Measurements from ENCODE around the gene CRACDL. TPM values are rescaled to one million over a fixed set of nuclear protein-coding genes. Genes with fewer than 3 reads are reported as not detected.

CRACDL gene
- total RNA-seq, 2 experiments from 2014 or later: 0.36 to 1.5 TPM

- Histone ChIP-seq H3K27me3 (ENCODE audit: control insufficient read depth in 1 of 2, insufficient read depth in 2 of 2, low read length in 2 of 2) (peaks cover 0 to 4% of the 10 kb centered on the region in 2 experiments), H3K4me3 (ENCODE audit: low read length) (no peak overlapping the region), H3K4me1 (ENCODE audit: insufficient read depth, low read length) (no peaks in the 10 kb centered on the region), H3K27ac (ENCODE audit: low read depth in 1 of 2, low read length in 2 of 2) (no peak overlapping the region), H3K9me3 (ENCODE audit: control insufficient read depth in 1 of 2, insufficient read depth in 1 of 2, low read length in 2 of 2) (no peaks in the 10 kb centered on the region), H3K36me3 (ENCODE audit: insufficient read depth, low read length) (no peaks in the 10 kb centered on the region)
- ChIA-PET CTCF (no interaction called here), POLR2A (interaction anchor here (0.6 kb wide), 1 partner anchor 252 kb away, joined by 4 read pairs; no protein-coding TSS in a partner anchor)
- intact Hi-C loops (cut with DNase I, micrococcal nuclease): no loop called here
- no peak for TF ChIP-seq CTCF (IDR thresholded peaks at IDR 0.05)
- DNase-seq (no peak), ATAC-seq (ENCODE audit: poor library complexity) (no peak)
- Mint-ChIP-seq H3K4me3 (no peak overlapping the region), H3K36me3 (ENCODE audit: low read depth) (no peaks in the 10 kb centered on the region), H3K9me3 (no peaks in the 10 kb centered on the region), H3K4me1 (ENCODE audit: low read depth) (no peaks in the 10 kb centered on the region), H3K27ac (no peak overlapping the region), H3K27me3 (peaks cover 4% of the 10 kb centered on the region)
Measured at GRCh38 chr2:98924038-98924830, 11.8 kb downstream of the CRACDL start.

- ChIA-PET CTCF (no interaction called here), POLR2A (no interaction called here)
- DNase-seq (no peak), ATAC-seq (ENCODE audit: poor library complexity) (no peak)
- Histone ChIP-seq H3K27ac (ENCODE audit: low read depth in 1 of 2, low read length in 2 of 2) (no peak overlapping the region), H3K36me3 (ENCODE audit: insufficient read depth, low read length) (no peaks in the 10 kb centered on the region), H3K4me3 (ENCODE audit: low read length) (no peak overlapping the region), H3K9me3 (ENCODE audit: control insufficient read depth in 1 of 2, insufficient read depth in 1 of 2, low read length in 2 of 2) (no peaks in the 10 kb centered on the region), H3K27me3 (ENCODE audit: control insufficient read depth in 1 of 2, insufficient read depth in 2 of 2, low read length in 2 of 2) (peaks cover 0 to 4% of the 10 kb centered on the region in 2 experiments), H3K4me1 (ENCODE audit: insufficient read depth, low read length) (no peaks in the 10 kb centered on the region)
- TF ChIP-seq CTCF (IDR thresholded peaks at IDR 0.05): no peak
- Mint-ChIP-seq H3K4me1 (ENCODE audit: low read depth) (no peaks in the 10 kb centered on the region), H3K36me3 (ENCODE audit: low read depth) (no peaks in the 10 kb centered on the region), H3K4me3 (no peak overlapping the region), H3K27me3 (peaks cover 4% of the 10 kb centered on the region), H3K9me3 (no peaks in the 10 kb centered on the region), H3K27ac (no peak overlapping the region)
- intact Hi-C loops (cut with DNase I, micrococcal nuclease): no loop called here
Measured at GRCh38 chr2:98923244-98923940, 12.6 kb downstream of the CRACDL start.

- intact Hi-C loops (cut with DNase I, micrococcal nuclease): no loop called here
- no peak for TF ChIP-seq CTCF (IDR thresholded peaks at IDR 0.05)
- Mint-ChIP-seq H3K4me1 (ENCODE audit: low read depth) (no peaks in the 10 kb centered on the region), H3K4me3 (no peak overlapping the region), H3K27ac (no peak overlapping the region), H3K27me3 (peaks cover 10% of the 10 kb centered on the region), H3K36me3 (ENCODE audit: low read depth) (no peaks in the 10 kb centered on the region), H3K9me3 (no peaks in the 10 kb centered on the region)
- peaks cover 0 to 4% of the 10 kb centered on the region in 2 experiments for H3K27me3 ChIP-seq (ENCODE audit: control insufficient read depth in 1 of 2, insufficient read depth in 2 of 2, low read length in 2 of 2)
- H3K4me3 ChIP-seq (ENCODE audit: low read length): no peak overlapping the region
- H3K4me1 ChIP-seq (ENCODE audit: insufficient read depth, low read length): no peaks in the 10 kb centered on the region
- H3K27ac ChIP-seq (ENCODE audit: low read depth in 1 of 2, low read length in 2 of 2): no peak overlapping the region
- DNase-seq (no peak), ATAC-seq (ENCODE audit: poor library complexity) (no peak)
- H3K36me3 ChIP-seq (ENCODE audit: insufficient read depth, low read length): no peaks in the 10 kb centered on the region
- H3K9me3 ChIP-seq (ENCODE audit: control insufficient read depth in 1 of 2, insufficient read depth in 1 of 2, low read length in 2 of 2): no peaks in the 10 kb centered on the region
- CTCF ChIA-PET: no interaction called here
- POLR2A ChIA-PET: no interaction called here
Measured at GRCh38 chr2:98921062-98921461, 15.0 kb downstream of the CRACDL start.

Measured in CD4-positive, alpha-beta T cell (primary cell).